HS-27A (cell line): ENCODE data around the gene BAX.
"Not testable (repeated sequence)": the region's sequence is repeated elsewhere in the genome, so short reads cannot be mapped to it uniquely, and the experiment has no call there.

Source experiments
- DNase-seq: peaks from one replicate; pipeline ENCODE4 v3.0.0-alpha.2; 2012; ENCODE audit warnings: low read depth, missing footprints

BAX gene

GRCh38 chr19:48954595-48955307, at the start of gene BAX:
Gene BAX (plus strand): TSS chr19:48954875. CDS start chr19:48954929, 54 bp downstream.
- DNase-seq = peak; percentile 95

- DNase-seq = no peak
Measured at GRCh38 chr19:48905664-48906063, 49.0 kb upstream of the BAX start.

- DNase-seq = no peak
Measured at GRCh38 chr19:48906324-48906723, 48.4 kb upstream of the BAX start.

- no peak for DNase-seq
Measured at GRCh38 chr19:48907671-48908070, 47.0 kb upstream of the BAX start.

GRCh38 chr19:48909424-48910077, 45.1 kb upstream of the BAX start:
- not testable (repeated sequence) for DNase-seq

- no peak for DNase-seq
Measured at GRCh38 chr19:48910803-48911202, 43.9 kb upstream of the BAX start.

GRCh38 chr19:48913114-48913889, 41.4 kb upstream of the BAX start:
- DNase-seq = no peak

GRCh38 chr19:48914181-48914580, 40.5 kb upstream of the BAX start:
- DNase-seq = no peak

- no peak for DNase-seq
Measured at GRCh38 chr19:48915757-48916156, 38.9 kb upstream of the BAX start.

- no peak for DNase-seq
Measured at GRCh38 chr19:48918071-48918470, 36.6 kb upstream of the BAX start.

GRCh38 chr19:48918801-48919247, 35.9 kb upstream of the BAX start:
- no peak for DNase-seq

GRCh38 chr19:48919271-48919670, 35.4 kb upstream of the BAX start:
- not testable (repeated sequence) for DNase-seq

- DNase-seq = no peak
Measured at GRCh38 chr19:48920949-48921348, 33.7 kb upstream of the BAX start.

GRCh38 chr19:48921721-48922500, 32.8 kb upstream of the BAX start:
- DNase-seq = no peak

- DNase-seq = no peak
Measured at GRCh38 chr19:48922548-48923490, 31.9 kb upstream of the BAX start.

- peak; percentile 51 for DNase-seq
Measured at GRCh38 chr19:48925240-48925843, 29.3 kb upstream of the BAX start.

GRCh38 chr19:48925890-48926289, 28.8 kb upstream of the BAX start:
- not testable (repeated sequence) for DNase-seq

GRCh38 chr19:48926909-48927308, 27.8 kb upstream of the BAX start:
- peak; percentile 66 for DNase-seq

GRCh38 chr19:48927692-48928091, 27.0 kb upstream of the BAX start:
- DNase-seq = not testable (repeated sequence)
